GM23338 (cell line): ENCODE data around the gene CAPN7. TPM values are rescaled to one million over a fixed set of nuclear protein-coding genes. Genes with fewer than 3 reads are reported as not detected.

Experiments
- ATAC-seq: fragments of 200-7000 bp; cut with Tn5 transposase; 3 replicates; pipeline ENCODE4 v1.9.1; 2020
- DNase-seq: peaks from one replicate; pipeline ENCODE4 v3.0.0-alpha.2; 2015; ENCODE audit warnings: low spot score
- H2AFZ ChIP-seq: fragments of 200-600 bp; sonication (generic); 2 replicates; pipeline ENCODE4 v1.8.0; 2016; ENCODE audit warnings: antibody characterized with exemption, mild to moderate bottlenecking, moderate library complexity
- H3F3A ChIP-seq: fragments of 200-600 bp; sonication (generic); replicated peaks from 2 replicates; pipeline ENCODE4 v1.8.0; 2017; ENCODE audit warnings: antibody characterized with exemption, mixed run types, low read depth
- H3K27ac ChIP-seq: fragments of 200-600 bp; sonication (generic); 2 replicates; pipeline ENCODE4 v1.6.1; 2016; ENCODE audit warnings: low read depth
- H3K27me3 ChIP-seq: fragments of 200-600 bp; sonication (generic); 2 replicates; pipeline ENCODE4 v1.8.0; 2016; ENCODE audit warnings: mild to moderate bottlenecking, mixed run types, moderate library complexity; ENCODE audit not compliant: insufficient read depth
- H3K36me3 ChIP-seq: fragments of 200-600 bp; sonication (generic); 2 replicates; pipeline ENCODE4 v1.8.0; 2016; ENCODE audit warnings: mild to moderate bottlenecking; ENCODE audit not compliant: insufficient read depth
- H3K4me1 ChIP-seq: fragments of 200-600 bp; sonication (generic); 2 replicates; pipeline ENCODE4 v1.8.0; 2016; ENCODE audit warnings: mild to moderate bottlenecking, moderate library complexity; ENCODE audit not compliant: insufficient read depth
- H3K4me2 ChIP-seq: fragments of 200-600 bp; sonication (generic); 2 replicates; pipeline ENCODE4 v1.7.1; 2017; ENCODE audit warnings: mixed run types
- H3K4me3 ChIP-seq: fragments of 200-600 bp; sonication (generic); 2 replicates; pipeline ENCODE4 v1.6.1; 2016; ENCODE audit warnings: mixed run types
- H3K79me2 ChIP-seq: fragments of 200-600 bp; sonication (generic); replicated peaks from 2 replicates; pipeline ENCODE4 v1.8.0; 2017; ENCODE audit warnings: mild to moderate bottlenecking; ENCODE audit not compliant: insufficient read depth
- H3K9me2 ChIP-seq: fragments of 200-600 bp; sonication (generic); 2 replicates; pipeline ENCODE4 v1.8.0; 2017; ENCODE audit not compliant: insufficient read depth
- H4K20me1 ChIP-seq: fragments of 200-600 bp; sonication (generic); replicated peaks from 2 replicates; pipeline ENCODE4 v1.8.0; 2017; ENCODE audit warnings: mild to moderate bottlenecking; ENCODE audit not compliant: insufficient read depth
- H3K27ac Mint-ChIP-seq: 2 replicates; pipeline ENCODE4 v1.8.0; 2020; ENCODE audit warnings: inconsistent platforms, mild to moderate bottlenecking, moderate library complexity, mixed read lengths
- H3K27me3 Mint-ChIP-seq: 3 replicates; pipeline ENCODE4 v1.8.0; 2022; ENCODE audit warnings: low read depth, mild to moderate bottlenecking, moderate library complexity, mixed read lengths, inconsistent platforms; ENCODE audit not compliant: insufficient read depth, poor library complexity
- H3K36me3 Mint-ChIP-seq: 3 replicates; pipeline ENCODE4 v1.8.0; 2021; ENCODE audit warnings: low read depth, mild to moderate bottlenecking, inconsistent platforms, moderate library complexity, mixed read lengths
- H3K4me1 Mint-ChIP-seq: 3 replicates; pipeline ENCODE4 v1.8.0; 2020; ENCODE audit warnings: mild to moderate bottlenecking, inconsistent platforms, mixed read lengths
- H3K4me3 Mint-ChIP-seq: 3 replicates; pipeline ENCODE4 v1.8.0; 2021; ENCODE audit warnings: moderate library complexity, mild to moderate bottlenecking, inconsistent platforms, mixed read lengths
- H3K9me3 Mint-ChIP-seq: 3 replicates; pipeline ENCODE4 v1.8.0; 2020; ENCODE audit warnings: moderate library complexity, mild to moderate bottlenecking, inconsistent platforms, mixed read lengths
- EZH2 ChIP-seq: fragments of 200-600 bp; sonication (generic); IDR thresholded peaks from one replicate; pipeline ENCODE4 v1.8.0; 2017; ENCODE audit warnings: antibody characterized with exemption, mild to moderate bottlenecking, low read depth; ENCODE audit not compliant: unreplicated experiment
- EZH2phosphoT487 ChIP-seq: fragments of 200-600 bp; sonication (generic); IDR thresholded peaks from one replicate; pipeline ENCODE4 v1.8.1; 2018; ENCODE audit warnings: antibody characterized with exemption; ENCODE audit not compliant: unreplicated experiment
- STAT1 ChIP-seq: IDR thresholded peaks from one replicate; pipeline ENCODE4 v1.6.1; 2016; ENCODE audit warnings: antibody characterized with exemption; ENCODE audit not compliant: unreplicated experiment
- polyA plus RNA-seq: library from polyadenylated mRNA; unstranded; fragments of >200 nt; fragmentation: Nextera tagmentation; extraction: Ambion mirVana; gene quantifications from 2 replicates; pipeline ENCODE4 v1.2.1, GENCODE V29; 2016
- total RNA-seq: library from RNA; depleted of rRNA; stranded (reverse); fragments of >200 nt; shearing (Covaris generic); gene quantifications from 2 replicates; pipeline ENCODE4 v1.2.3, GENCODE V29; 2014
- TF ChIP-seq, protein P1 (sequence below), 2 experiments: fragments of 200-600 bp in 1 of 2; sonication (generic) in 1 of 2; conservative IDR thresholded peaks; 2 replicates each; pipeline versions ENCODE4 v1.5.1 to v1.6.1; 2016 to 2017; ENCODE audit warnings: antibody characterized with exemption in 2 of 2, low read depth in 2 of 2, mild to moderate bottlenecking in 2 of 2, moderate library complexity in 1 of 2
- TF ChIP-seq, protein P2 (sequence below): IDR thresholded peaks from one replicate; pipeline ENCODE4 v1.6.1; 2018; ENCODE audit warnings: antibody characterized with exemption; ENCODE audit not compliant: unreplicated experiment

Gene CAPN7
- total and polyA plus RNA-seq, 2 experiments from 2014 or later = 9.9 to 18.1 TPM

DNA sequence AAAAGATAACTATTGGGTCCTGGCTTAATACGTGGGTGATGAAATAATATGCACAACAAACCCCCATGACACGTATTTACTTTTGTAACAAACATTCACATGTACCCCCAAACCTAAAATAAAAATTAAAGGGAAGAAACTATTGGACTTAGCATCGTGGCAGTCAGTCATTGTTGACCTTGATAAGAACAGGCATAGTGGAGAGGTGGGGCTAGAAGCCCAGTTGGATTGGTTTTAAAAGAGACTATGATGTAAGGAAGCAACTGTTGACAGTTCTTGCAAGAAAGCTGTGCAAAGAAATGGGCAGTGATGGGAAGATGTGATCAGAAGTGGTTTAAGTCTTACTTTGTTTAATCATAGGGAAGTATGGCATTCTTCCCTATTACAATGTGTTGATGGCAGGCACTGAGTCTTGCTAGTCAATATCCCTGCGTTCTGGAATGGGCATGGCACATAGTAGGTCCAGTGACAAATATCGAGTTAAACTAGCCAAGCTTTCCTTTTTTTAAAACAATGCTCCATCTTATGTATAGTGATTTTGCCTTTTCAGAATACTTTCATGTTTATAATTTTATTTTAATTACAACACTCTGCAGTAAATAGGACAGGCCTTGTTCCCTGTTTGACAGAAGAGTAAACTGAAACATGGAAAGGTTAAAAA is 37.9 kb downstream of the CAPN7 start:
- no peaks in the 10 kb centered on the region for H3K27me3 ChIP-seq
- no peak overlapping the region for H3K4me3 Mint-ChIP-seq
- no peak overlapping the region for H3K4me3 ChIP-seq
- H3K27me3 Mint-ChIP-seq = no peaks in the 10 kb centered on the region
- no peaks in the 10 kb centered on the region for H4K20me1 ChIP-seq
- ATAC-seq = no peak
- no peak overlapping the region for H3K27ac ChIP-seq
- H3K4me2 ChIP-seq = no peak overlapping the region
- peaks cover 14% of the 10 kb centered on the region; the same call in 2 of the 3 replicates for H3K36me3 Mint-ChIP-seq
- no peak for DNase-seq
- H3K79me2 ChIP-seq = no peaks in the 10 kb centered on the region
- no peaks in the 10 kb centered on the region for H3K4me1 Mint-ChIP-seq
- H2AFZ ChIP-seq = no peak overlapping the region
- no peaks in the 10 kb centered on the region for H3K9me2 ChIP-seq
- H3K36me3 ChIP-seq = peaks cover 13% of the 10 kb centered on the region
- no peak for TF ChIP-seq STAT1
- no peak for TF ChIP-seq EZH2phosphoT487
- H3K4me1 ChIP-seq = no peaks in the 10 kb centered on the region
- no peak overlapping the region for H3K27ac Mint-ChIP-seq
- no peaks in the 10 kb centered on the region for H3K9me3 Mint-ChIP-seq
- H3F3A ChIP-seq = no peaks in the 10 kb centered on the region

DNA sequence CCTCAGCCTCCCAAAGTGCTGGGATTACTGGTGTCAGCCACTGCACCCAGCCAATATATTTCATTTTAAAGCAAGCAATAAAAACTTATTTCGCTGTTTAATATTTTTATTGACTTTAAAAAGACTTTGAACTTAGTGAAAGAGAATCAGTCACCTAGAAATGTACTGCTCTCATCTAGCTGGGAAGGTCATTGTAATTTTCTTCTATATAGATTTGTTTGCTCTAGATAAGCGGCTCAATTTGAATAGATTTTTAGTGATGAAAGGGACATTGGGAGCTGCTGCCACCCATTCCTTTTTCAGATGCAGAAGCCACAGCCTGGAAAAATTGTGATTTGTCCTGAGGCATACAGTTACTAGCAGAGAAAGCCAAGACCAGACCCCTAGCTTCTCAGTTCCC is 40.1 kb downstream of the CAPN7 start:
- Histone ChIP-seq H3K79me2 (no peaks in the 10 kb centered on the region), H2AFZ (no peak overlapping the region), H3K27me3 (no peaks in the 10 kb centered on the region), H3K4me2 (no peak overlapping the region), H3K9me2 (no peaks in the 10 kb centered on the region), H3K4me1 (no peaks in the 10 kb centered on the region), H3F3A (no peaks in the 10 kb centered on the region), H3K4me3 (no peak overlapping the region), H3K27ac (no peak overlapping the region), H3K36me3 (peaks cover 13% of the 10 kb centered on the region), H4K20me1 (no peaks in the 10 kb centered on the region)
- ATAC-seq = no peak
- no peaks in the 10 kb centered on the region for H3K4me1 Mint-ChIP-seq
- DNase-seq = no peak
- H3K27ac Mint-ChIP-seq = no peak overlapping the region
- H3K4me3 Mint-ChIP-seq = no peak overlapping the region
- no peaks in the 10 kb centered on the region for H3K27me3 Mint-ChIP-seq
- TF ChIP-seq, protein P1, sequence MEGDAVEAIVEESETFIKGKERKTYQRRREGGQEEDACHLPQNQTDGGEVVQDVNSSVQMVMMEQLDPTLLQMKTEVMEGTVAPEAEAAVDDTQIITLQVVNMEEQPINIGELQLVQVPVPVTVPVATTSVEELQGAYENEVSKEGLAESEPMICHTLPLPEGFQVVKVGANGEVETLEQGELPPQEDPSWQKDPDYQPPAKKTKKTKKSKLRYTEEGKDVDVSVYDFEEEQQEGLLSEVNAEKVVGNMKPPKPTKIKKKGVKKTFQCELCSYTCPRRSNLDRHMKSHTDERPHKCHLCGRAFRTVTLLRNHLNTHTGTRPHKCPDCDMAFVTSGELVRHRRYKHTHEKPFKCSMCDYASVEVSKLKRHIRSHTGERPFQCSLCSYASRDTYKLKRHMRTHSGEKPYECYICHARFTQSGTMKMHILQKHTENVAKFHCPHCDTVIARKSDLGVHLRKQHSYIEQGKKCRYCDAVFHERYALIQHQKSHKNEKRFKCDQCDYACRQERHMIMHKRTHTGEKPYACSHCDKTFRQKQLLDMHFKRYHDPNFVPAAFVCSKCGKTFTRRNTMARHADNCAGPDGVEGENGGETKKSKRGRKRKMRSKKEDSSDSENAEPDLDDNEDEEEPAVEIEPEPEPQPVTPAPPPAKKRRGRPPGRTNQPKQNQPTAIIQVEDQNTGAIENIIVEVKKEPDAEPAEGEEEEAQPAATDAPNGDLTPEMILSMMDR (conservative IDR thresholded peaks at IDR 0.05; ENCODE audit: low read depth in 2 of 2) = no peak
- peaks cover 21% of the 10 kb centered on the region; the same call in 2 of the 3 replicates for H3K36me3 Mint-ChIP-seq
- H3K9me3 Mint-ChIP-seq = no peaks in the 10 kb centered on the region

DNA sequence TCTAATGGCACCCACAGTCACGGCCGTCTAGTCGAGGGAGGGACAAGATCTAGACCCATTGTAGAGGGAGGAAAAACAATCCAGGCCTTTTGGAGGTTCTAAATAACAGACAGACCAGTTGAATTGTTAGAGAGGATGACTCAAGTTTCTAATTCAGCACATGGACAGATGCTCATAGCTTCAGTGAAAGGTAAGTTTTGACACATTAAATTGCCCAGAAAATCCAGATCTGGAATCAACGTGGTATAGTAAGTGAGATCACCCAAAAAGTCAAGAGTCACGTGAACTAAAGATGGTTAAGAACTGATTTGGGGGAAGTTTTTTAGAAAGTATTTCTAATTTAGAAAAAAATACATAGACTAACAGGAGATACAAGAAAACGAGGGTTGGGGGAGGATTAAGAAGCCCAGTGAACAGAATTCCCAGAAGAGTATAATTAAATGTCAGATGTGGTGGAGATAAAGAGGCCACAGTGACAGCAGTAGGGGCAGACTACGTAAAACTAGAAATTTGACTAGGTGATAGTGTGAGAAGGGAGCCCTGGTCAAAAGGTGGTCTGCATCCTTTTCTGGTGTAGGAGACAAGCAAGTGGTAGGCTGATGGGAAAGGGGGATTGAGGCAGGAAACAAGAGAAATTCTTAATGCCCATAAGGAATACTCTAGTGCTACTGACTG is 47.1 kb downstream of the CAPN7 start:
- H3K36me3 Mint-ChIP-seq = peaks cover 27% of the 10 kb centered on the region; the same call in 2 of the 3 replicates
- H3K4me3 Mint-ChIP-seq = no peak overlapping the region
- ATAC-seq (no peak), DNase-seq (no peak)
- H3K4me2 ChIP-seq = no peak overlapping the region
- no peaks in the 10 kb centered on the region for H3K27me3 ChIP-seq
- no peaks in the 10 kb centered on the region for H3F3A ChIP-seq
- peaks cover 12% of the 10 kb centered on the region for H3K36me3 ChIP-seq
- no peak overlapping the region for H2AFZ ChIP-seq
- no peaks in the 10 kb centered on the region for H3K4me1 ChIP-seq
- H3K4me1 Mint-ChIP-seq = no peaks in the 10 kb centered on the region
- H3K9me2 ChIP-seq = no peaks in the 10 kb centered on the region
- H3K9me3 Mint-ChIP-seq = no peaks in the 10 kb centered on the region
- no peak overlapping the region for H3K27ac Mint-ChIP-seq
- H3K27ac ChIP-seq = no peak overlapping the region
- H3K79me2 ChIP-seq = no peaks in the 10 kb centered on the region
- no peak overlapping the region for H3K4me3 ChIP-seq
- peaks cover 5% of the 10 kb centered on the region for H3K27me3 Mint-ChIP-seq
- no peaks in the 10 kb centered on the region; the same call in 1 of the 2 replicates for H4K20me1 ChIP-seq
- TF ChIP-seq, protein P2, sequence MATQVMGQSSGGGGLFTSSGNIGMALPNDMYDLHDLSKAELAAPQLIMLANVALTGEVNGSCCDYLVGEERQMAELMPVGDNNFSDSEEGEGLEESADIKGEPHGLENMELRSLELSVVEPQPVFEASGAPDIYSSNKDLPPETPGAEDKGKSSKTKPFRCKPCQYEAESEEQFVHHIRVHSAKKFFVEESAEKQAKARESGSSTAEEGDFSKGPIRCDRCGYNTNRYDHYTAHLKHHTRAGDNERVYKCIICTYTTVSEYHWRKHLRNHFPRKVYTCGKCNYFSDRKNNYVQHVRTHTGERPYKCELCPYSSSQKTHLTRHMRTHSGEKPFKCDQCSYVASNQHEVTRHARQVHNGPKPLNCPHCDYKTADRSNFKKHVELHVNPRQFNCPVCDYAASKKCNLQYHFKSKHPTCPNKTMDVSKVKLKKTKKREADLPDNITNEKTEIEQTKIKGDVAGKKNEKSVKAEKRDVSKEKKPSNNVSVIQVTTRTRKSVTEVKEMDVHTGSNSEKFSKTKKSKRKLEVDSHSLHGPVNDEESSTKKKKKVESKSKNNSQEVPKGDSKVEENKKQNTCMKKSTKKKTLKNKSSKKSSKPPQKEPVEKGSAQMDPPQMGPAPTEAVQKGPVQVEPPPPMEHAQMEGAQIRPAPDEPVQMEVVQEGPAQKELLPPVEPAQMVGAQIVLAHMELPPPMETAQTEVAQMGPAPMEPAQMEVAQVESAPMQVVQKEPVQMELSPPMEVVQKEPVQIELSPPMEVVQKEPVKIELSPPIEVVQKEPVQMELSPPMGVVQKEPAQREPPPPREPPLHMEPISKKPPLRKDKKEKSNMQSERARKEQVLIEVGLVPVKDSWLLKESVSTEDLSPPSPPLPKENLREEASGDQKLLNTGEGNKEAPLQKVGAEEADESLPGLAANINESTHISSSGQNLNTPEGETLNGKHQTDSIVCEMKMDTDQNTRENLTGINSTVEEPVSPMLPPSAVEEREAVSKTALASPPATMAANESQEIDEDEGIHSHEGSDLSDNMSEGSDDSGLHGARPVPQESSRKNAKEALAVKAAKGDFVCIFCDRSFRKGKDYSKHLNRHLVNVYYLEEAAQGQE = no peak
- TF ChIP-seq EZH2 = no peak
